GM21447 (cell line): ENCODE data around the gene TEN1.
"Not testable (repeated sequence)": the region's sequence is repeated elsewhere in the genome, so short reads cannot be mapped to it uniquely, and the experiment has no call there.

Experiments
- ATAC-seq: cut with Tn5 transposase; IDR thresholded peaks from one replicate; pipeline ENCODE4 v1.9.1; 2021; ENCODE audit not compliant: unreplicated experiment

Gene TEN1

DNA sequence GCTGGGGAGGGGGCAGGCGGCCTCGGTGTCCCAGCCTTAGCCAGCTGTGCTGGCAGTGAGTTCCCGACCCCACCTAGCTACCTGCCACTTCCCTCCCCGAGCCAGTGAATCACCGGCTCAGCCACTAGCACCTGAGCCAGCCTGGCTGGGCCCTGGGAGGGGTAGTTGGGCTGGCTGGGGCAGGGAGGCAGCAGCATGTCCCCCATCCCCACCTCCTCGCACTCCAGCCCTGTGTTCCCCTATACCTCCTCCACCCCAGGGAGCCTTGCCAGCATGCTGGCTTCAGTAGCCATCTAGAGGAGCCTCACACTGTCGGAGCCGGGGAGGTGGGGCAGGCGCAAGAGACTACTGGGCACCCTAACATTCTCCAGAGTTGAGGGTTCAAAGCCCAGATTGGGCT lies 45.3 kb downstream of the TEN1 start:
- no peak for ATAC-seq

DNA sequence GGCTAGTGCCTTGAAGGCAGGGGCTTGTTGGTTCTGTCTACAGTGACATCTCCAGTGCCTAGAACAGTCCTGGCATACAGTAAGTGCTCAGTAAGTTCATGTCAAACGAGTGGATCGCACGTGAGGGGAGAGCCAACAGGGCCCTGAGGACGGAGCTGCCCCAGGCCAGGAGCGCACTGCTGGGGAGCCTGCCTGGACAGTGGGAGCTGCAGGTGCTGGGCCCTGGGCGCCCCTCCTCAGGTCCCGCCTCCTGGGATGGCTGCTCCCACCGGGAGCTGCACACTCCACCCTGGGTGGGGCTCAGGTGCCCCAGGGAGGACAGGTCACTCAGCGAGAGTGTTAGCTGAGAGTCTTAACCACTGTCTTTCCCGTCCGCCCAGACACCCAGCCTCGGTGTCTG lies 46.3 kb downstream of the TEN1 start:
- ATAC-seq: no peak

DNA sequence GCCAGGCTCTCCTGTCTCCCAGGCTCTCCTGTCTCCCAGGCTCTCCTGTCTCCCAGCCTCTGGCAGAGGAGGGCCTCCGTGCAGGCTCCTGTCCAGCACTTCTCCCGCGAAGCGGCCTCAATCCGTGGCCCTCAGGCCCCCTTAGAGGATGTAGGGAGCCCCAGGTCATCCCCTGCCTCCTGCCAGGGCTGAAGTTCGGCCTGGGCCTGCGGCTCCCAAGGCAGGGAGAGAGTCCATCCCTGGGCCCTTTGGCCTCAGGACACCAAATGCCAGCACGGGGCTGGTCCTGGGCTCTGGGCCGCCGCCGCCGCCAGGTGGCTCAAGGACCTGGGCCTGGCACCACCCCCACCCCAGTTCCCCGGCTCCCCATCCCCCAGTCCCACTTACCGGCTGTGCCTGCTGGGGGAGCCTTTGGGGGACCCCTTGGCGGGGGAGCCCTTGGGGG lies 47.7 kb downstream of the TEN1 start:
- no peak for ATAC-seq

DNA sequence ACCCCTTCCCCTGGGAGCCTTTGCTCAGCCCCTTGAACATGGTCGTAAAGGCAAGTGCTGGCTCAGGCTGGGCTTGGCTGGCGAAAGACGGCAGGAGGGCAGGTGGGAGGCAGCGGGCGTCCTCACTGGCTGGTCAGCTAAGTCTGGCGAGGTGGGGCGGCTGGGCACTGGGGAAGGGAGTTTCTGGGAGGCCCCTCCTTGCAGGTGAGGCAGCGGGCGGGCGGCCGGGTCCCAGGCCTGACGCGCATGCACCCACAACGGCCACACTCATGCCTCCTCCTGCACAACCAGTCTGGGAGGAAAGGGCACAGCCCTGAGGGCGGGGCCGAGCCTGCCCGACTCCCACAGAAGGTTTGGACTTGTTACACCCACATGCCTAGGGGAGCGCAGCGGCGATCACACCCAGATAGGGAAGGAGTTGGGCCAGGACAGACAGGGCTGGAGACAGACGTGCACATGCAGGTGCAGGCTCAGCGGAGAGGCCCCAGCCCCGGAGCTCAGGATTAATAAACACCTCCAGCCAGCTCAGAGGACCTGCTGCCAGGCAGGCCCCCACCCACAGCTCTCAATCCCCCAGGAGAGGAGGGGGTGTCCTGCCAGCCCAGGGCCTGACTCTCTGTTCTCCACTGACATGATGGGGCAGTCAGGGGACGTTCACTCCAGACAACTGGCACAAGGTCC lies 48.3 kb downstream of the TEN1 start, which contains the start of gene EVPL:
EVPL (minus strand) TSS at position 148 of the 681 bp plus-strand sequence; CDS start at position 40, 108 bp downstream.
- ATAC-seq: no peak

DNA sequence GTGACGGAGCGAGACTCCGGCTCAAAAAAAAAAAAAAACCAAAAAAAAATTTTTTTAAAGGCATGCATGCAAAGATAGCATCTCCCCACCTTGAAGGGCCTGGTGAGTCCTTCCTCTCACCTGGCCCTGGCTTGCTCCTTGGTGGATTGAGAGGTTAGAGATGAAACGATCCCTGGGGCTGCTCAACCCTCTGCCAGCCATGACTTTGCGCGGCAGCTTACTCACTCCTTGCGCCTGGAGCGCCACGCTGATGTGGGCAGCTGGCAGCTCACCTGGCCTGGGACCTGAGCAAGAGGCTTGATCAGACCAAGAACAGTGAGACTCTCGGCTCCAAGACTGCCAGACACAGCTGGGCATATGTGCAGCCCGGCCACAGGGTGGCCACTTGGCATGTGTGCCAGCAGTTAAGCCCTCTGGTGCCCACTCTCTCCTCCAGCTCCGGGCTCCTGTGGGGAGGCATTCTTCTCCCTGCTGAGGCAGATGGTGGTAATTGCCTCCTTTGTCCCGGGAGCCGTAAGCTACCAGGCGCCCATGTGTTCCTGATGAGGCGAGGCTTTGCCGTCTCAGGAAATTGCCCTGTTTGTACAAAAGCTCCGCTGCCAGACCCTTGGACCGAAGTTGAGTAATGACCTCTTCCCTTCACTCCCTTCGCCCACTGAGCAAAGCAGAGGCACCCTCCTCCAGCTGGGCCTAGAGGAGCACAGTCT lies 53.2 kb downstream of the TEN1 start:
- no peak for ATAC-seq

DNA sequence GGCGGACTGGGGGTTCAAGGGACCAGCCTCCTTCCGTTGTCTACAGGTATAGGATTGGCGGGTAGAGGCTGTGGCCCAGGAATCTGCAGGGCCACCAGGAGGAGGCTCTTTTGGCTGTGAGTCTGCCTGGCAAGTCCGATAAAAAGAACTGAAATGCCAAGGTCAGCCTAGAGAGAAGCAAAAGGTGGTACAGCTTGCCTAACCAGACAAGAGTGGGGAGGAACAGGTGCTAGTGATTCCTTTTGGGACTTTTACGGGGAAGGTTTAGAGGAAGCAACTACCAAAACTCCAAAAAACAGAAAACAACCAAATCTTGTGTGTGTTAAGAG lies 53.7 kb downstream of the TEN1 start:
- ATAC-seq: no peak

DNA sequence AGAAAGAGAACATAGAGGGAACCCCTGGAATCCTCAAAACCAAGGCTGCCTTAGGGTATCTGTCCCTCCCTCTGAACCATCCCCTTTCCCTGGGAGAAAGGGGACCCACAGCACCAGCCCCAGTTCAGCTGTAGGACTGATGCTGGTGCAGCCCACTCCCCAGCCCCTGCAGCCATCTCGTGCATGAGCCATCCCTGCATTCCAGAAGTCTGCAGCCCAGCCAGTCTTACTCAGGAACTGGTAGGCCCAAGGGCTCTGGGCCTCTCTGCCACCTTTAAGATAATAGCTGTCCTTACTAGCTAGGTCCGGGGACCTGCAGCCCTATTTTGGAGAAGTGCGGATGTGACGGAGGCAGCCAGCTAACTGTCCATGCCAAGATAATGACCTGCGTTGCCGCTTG lies 54.1 kb downstream of the TEN1 start:
- ATAC-seq: no peak

DNA sequence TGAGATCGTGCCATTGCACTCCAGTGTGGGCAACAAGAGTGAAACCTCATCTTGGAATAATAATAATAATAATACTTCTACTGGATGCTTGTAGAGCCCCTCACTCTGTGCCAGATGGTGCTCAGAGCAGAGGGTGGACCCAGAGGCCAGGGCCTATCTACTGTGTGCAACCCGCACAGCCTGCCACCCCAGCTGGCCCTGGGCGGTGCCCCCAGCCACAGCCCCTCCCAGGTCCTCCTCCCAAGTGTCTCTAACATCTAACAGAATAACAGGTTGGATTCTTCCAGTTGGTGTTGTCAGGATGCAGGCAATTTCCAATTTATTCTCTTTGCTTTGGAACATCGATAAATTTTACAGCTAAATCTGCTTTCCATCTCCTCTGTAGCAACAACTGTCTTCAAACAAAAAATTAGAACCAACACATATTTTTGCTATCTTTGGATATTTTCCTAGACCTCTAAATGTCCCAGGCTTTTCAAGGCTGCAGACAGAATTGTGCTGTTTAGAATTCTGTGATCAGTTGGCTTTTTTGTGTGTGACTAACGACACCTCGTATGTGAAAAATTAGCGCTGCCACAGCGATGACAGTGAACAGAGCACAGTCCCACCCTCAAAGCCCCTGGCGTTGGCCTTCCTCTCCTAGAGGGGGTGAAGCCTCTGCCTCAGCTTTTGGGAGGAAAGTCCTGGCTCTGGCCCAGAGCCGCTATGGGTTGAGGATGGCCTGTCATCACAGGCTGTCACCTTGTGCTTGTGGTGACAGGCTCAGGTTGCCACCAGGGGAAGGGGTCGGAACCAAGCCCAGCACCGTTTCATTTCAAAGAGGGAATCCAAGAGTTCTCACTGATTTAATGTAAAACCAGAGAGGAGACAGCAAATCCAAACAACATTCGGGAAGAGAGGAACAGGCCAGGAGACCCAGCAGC lies 55.6 kb downstream of the TEN1 start:
- no peak for ATAC-seq

DNA sequence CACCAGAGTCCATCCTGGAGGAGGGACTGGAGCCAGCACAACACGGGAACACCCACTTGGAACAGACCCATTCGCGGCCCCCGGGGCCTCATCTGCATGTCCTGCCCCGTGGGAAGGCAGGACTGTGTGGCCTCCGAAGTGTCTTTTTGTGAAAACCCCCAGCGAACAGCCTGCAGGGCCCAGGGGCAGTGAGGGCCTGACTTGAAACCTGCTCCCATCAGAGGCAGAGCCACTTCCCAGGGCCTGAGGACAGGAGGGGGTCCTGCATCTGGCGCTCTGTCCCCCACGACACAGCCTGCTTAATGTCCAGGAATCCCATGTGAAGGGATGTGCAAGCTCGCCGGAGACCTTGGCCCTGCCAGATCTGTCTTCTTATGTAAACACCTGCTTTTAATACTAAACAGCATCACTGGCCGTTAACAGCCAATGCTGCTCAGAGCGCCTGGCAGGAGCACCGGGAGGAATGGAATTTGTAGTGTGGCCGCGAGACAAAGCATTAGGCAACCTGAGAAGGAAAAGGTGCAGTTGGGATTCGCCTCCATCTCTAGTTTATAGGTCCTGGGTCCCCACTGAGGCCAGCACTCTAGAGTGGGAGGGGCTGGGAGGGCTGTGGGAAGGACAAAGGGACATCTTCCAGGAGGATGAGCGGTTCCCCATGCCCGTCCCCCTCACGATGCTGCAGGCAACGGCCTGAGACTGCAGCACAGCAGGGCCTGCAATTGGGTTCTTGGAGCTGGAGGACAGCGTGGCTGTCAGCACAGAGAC lies 57.6 kb downstream of the TEN1 start:
- ATAC-seq: no peak

DNA sequence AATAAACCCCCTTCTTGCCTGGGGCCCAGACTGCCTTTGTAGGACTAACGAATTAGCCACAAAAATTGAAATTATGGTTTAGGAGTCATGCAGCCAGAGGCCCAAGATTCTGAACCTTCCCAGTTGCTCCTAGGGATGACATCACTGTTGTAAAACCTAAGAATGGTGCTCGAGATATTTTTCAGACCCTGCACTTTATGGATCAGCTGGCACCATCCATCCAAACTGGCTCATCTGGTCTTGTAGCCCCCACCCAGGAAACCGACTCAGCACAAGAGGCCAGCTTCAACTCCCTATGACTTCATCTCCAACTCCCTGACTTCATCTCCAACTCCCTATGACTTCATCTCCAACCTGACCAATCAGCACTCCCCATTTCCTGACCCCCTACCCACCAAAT lies 59.0 kb downstream of the TEN1 start:
- no peak for ATAC-seq

DNA sequence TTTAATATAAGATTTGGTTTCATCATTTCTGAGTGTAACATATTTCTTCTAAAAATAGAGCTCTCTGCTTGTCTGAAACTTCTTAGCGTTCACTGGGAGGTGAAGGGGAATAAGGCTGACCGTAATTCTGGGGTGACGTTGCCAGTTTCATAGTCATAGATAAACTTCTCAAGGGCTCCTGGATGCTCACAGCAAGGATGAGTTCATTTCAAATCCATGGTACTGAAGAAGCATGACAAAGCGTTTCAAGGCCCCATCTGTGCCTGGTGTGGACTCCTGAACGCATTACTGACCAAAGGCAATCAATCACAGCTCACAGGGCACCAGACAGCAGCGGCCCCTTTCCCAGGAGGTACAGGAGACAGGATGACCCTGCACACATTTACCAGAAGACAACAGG lies 60.1 kb downstream of the TEN1 start:
- no peak for ATAC-seq

DNA sequence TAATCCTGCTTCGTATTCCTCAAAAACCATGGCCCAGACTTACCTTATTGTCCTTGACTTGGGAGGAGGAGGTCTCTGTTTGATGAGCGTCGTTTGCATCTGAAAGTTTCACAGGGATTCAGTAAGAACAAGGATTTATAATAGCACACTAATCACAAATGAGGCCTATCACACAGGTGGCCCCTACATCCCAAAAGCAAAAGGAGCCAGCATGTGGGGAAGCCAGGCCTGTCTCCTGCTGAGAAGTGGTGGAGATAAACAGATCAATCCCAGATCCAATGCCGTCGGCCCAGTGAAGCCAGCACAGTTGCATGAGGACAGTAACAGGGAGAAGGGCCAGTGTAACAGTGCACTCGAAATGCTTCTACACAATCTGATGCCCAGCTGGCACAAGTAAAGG lies 61.3 kb downstream of the TEN1 start:
- ATAC-seq: no peak

DNA sequence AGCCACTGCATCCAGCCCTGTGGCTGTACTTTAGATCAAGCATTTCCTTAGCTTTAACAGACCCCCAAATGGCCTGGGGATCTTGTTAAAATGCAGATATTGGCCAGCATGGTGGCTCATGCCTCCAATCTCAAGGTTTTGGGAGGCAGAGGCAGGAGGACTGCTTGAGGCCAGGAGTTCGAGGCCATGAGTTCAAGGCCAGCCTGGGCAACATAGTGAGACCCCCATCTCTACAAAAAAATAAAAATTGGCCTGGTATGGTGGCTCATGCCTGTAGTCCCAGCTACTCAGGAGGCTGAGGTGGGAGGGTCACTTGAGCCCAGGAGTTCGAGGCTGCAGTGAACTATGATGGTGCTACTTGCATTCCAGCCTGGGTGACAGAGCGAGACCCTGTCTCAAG lies 63.8 kb downstream of the TEN1 start:
- not testable (repeated sequence) for ATAC-seq

DNA sequence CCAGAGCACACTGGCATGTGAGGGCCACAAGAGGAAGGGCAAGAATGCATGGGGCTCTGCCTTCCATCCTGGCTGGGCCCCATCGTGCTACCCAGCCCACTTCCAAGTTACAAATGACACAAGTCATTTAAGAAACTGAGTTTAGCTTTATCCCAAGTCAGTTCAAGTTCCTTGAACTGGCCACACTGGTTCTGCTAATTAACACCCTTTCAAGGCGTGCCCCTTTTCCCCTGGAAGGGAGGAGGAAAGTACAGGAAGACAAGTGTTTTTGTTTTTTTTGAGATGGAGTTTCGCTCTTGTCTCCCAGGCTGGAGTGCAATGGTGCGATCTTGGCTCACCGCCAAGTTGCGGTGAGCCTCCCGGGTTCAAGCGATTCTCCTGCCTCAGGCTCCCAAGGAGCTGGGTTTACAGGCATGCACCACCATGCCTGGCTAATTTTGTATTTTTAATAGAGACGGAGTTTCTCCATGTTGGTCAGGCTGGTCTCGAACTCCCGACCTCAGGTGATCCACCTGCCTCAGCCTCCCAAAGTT lies 65.5 kb downstream of the TEN1 start:
- not testable (repeated sequence) for ATAC-seq

DNA sequence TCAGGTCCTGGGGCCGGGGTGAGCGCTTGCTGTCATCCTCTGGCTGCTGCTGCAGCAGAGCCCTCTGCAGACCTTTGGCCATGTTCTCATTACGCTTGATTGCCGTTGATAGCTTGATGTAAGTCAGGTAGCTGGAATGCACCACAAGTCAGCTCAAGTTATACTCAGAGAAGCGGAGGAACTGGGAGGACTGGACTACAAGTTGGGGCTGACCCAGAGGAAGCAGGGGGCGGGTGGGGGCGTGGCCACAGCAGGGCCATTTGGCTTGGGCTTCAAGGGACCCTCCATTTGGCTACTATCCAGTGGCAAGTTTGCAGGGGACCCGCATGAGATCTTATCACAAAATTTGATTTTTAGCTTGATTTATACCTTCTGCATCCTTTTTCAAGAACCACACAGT lies 67.0 kb downstream of the TEN1 start:
- no peak for ATAC-seq

DNA sequence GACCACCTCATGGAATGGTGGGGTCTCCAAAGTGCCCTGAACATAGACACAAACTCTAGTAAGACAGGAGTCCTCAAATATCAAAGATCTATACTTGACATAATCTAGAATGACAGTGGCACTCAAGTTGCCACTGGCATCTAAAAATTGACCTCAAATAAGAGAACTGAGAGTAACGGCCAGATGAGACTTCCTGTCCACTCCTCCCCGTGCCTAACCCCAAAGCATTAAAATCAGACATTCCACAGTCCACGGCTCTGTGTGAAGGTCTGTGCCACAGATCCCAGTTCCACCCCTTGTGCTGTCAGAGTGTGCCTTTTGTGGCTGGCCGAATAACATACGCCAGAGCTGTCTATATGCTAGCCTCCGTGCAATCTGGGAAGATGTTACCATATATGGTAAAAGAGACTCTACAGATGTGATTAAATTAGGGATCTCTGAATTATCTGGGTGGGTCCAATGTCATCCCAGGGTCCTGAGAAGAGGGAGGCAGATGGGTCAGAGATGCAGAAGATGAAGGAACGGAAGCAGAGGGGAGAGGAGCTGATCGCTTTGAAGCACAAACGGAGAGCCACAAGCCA lies 69.1 kb downstream of the TEN1 start:
- no peak for ATAC-seq

DNA sequence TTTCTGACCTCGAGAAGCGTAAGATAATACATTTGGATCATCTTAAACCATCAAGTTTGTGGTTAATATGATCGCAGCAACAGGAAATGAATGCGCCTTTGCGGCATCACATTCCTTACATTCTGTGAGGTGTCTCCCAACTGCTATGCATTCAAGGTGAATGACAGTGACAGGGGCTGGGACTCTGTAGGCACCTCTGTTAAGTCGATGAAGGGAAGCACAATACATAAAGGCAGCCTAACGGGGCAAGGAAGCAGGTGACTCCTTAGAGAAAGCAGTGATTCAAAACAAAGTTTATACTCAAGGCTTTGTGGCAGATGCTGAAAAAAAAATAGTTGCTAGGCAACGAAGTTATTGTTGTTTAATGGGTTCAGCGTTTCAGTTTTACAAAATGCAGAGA lies 69.7 kb downstream of the TEN1 start:
- ATAC-seq: no peak

DNA sequence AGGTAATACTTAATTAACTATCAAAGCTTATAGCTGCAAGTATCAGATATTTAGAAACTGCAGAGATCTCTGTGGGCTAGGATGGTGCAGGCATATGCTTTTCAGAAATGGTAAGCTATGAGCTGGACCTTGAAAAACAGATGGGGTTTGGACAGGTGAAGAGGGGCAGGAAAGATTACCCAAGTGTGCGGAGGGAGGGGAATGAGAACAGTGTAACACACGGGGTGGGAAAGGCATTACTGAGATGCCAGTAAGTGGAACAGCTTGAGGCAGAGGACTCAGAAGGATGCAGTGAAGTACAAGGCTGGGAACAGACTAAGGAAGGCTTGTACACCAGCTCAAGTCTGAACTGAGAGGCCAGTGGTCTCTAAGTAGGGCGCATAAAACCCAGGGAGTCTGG lies 70.2 kb downstream of the TEN1 start:
- ATAC-seq: no peak

DNA sequence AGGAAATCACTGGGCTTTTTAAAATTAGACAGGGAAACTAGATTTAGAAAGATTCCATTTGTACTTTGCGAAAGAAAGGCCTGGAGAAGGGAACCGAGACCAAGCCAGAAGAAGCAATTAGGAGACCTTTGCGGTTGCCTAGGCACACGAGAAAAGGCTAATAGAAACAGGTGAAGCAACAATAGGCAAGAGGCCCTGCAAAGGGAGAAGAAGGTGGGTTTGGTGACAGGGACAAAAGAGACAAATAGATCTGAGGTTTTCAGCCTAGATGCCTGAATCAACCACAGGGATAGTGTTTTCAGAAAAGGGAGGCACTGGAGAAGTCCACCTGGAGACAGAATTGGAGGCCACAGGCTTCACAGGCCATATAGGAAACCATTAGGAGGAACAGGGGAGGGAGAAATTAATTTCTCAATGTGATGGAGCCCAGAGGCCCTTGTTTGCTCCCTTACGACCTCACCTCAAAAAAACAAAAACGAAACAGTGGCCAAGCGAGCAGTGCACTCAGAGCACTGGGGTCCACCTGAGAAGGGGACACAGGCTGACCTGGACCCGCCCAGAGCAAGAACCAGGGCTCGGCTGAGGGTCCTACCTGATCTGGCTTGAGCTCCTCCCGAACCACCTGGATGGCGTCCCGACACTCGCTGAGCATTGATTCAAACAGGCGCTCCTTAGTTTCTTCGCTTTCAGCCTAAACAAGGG lies 70.9 kb downstream of the TEN1 start:
- no peak for ATAC-seq
